SK-N-SH (cell line): ENCODE measurements around the gene ST6GALNAC1. TPM values are rescaled to one million over a fixed set of nuclear protein-coding genes. Genes with fewer than 3 reads are reported as not detected.

Experiments
- CTCF ChIA-PET: fragments of 300-600, 350-600 bp; formaldehyde crosslinking; extraction: SDS; loops from one replicate; lab custom pipeline; 2021; lab: Yijun Ruan, JAX
- POLR2A ChIA-PET: fragments of 350-600 bp; sonication (Branson Sonifier 250); formaldehyde crosslinking; extraction: SDS; loops from one replicate; lab custom pipeline; 2020; ENCODE audit warnings: antibody characterized with exemption, inconsistent platforms; lab: Yijun Ruan, JAX
- DNase-seq: peaks from one replicate; pipeline ENCODE4 v3.0.0; 2012
- H2AFZ ChIP-seq: fragments of 200-600 bp; sonication (generic); 2 replicates; pipeline ENCODE4 v1.8.1; 2016; ENCODE audit warnings: antibody characterized with exemption, mild to moderate bottlenecking, low read depth
- H3F3A ChIP-seq: fragments of 200-600 bp; sonication (generic); replicated peaks from 2 replicates; pipeline ENCODE3; 2016; ENCODE audit warnings: antibody characterized with exemption, mild to moderate bottlenecking; ENCODE audit not compliant: insufficient read depth
- H3K27ac ChIP-seq, 2 experiments: fragments of 200-500 bp in 1 of 2; fragments of 200-600 bp in 1 of 2; sonication (Bioruptor generic) in 1 of 2; sonication (generic), shearing (Covaris generic) in 1 of 2; 2 replicates each; pipeline versions ENCODE4 v1.5.1 to v1.6.1; 2014 to 2016; ENCODE audit warnings: low read depth in 2 of 2, inconsistent platforms in 1 of 2, low read length in 1 of 2, mild to moderate bottlenecking in 1 of 2, mixed read lengths in 1 of 2
- H3K27me3 ChIP-seq: fragments of 200-600 bp; sonication (generic), shearing (Covaris generic); 2 replicates; pipeline ENCODE4 v1.6.1; 2016; ENCODE audit warnings: mixed run types; ENCODE audit not compliant: insufficient read depth
- H3K36me3 ChIP-seq, 2 experiments: fragments of 200-500 bp in 1 of 2; fragments of 200-600 bp in 1 of 2; sonication (Bioruptor generic) in 1 of 2; sonication (generic) in 1 of 2; replicated peaks in 1 of 2; 2 replicates each; pipeline versions ENCODE3 to v1.5.1; 2014 to 2016; ENCODE audit warnings: low read length in 1 of 2, mild to moderate bottlenecking in 1 of 2; ENCODE audit not compliant: insufficient read depth in 2 of 2, control insufficient read depth in 1 of 2
- H3K4me1 ChIP-seq, 2 experiments: fragments of 200-500 bp in 1 of 2; fragments of 200-600 bp in 1 of 2; sonication (Bioruptor generic) in 1 of 2; sonication (generic), shearing (Covaris generic) in 1 of 2; 2 replicates each; pipeline versions ENCODE4 v1.5.1 to v1.6.1; 2014 to 2016; ENCODE audit warnings: low read depth in 1 of 2, low read length in 1 of 2, mixed run types in 1 of 2; ENCODE audit not compliant: insufficient read depth in 2 of 2, control insufficient read depth in 1 of 2
- H3K4me2 ChIP-seq: fragments of 200-600 bp; sonication (generic), shearing (Covaris generic); 2 replicates; pipeline ENCODE4 v1.6.1; 2017; ENCODE audit warnings: mixed run types
- H3K4me3 ChIP-seq, 2 experiments: fragments of 200-500 bp in 1 of 2; fragments of 200-600 bp in 1 of 2; sonication (Bioruptor generic) in 1 of 2; sonication (generic), shearing (Covaris generic) in 1 of 2; 2 replicates each; pipeline versions ENCODE4 v1.5.1 to v1.8.1; 2014 to 2016; ENCODE audit warnings: low read depth in 2 of 2, inconsistent platforms in 1 of 2, low read length in 1 of 2, mild to moderate bottlenecking in 1 of 2, mixed read lengths in 1 of 2, moderate library complexity in 1 of 2
- H3K79me2 ChIP-seq: fragments of 200-600 bp; sonication (generic); 2 replicates; pipeline ENCODE4 v1.8.1; 2017; ENCODE audit warnings: mild to moderate bottlenecking; ENCODE audit not compliant: insufficient read depth
- H3K9ac ChIP-seq: fragments of 200-600 bp; sonication (generic); 2 replicates; pipeline ENCODE4 v1.6.1; 2017; ENCODE audit warnings: mixed run types
- H3K9me2 ChIP-seq: fragments of 200-600 bp; sonication (generic); 2 replicates; pipeline ENCODE4 v1.6.1; 2017; ENCODE audit warnings: mixed run types
- H3K9me3 ChIP-seq: fragments of 200-600 bp; sonication (generic); 2 replicates; pipeline ENCODE4 v1.6.1; 2017; ENCODE audit warnings: mixed run types, mild to moderate bottlenecking, moderate library complexity
- H4K20me1 ChIP-seq: fragments of 200-600 bp; sonication (generic); 2 replicates; pipeline ENCODE4 v1.6.1; 2017; ENCODE audit warnings: mild to moderate bottlenecking, mixed run types; ENCODE audit not compliant: insufficient read depth
- ELF1 ChIP-seq: IDR thresholded peaks from 2 replicates; pipeline ENCODE4 v1.4.0; 2012
- FOSL2 ChIP-seq: IDR thresholded peaks from 2 replicates; pipeline ENCODE4 v1.4.0; 2012; ENCODE audit warnings: low read depth, mild to moderate bottlenecking, moderate library complexity, borderline replicate concordance
- FOXJ3 ChIP-seq: sonication (generic); formaldehyde crosslinking; IDR thresholded peaks from 2 replicates; pipeline ENCODE4 v1.5.1; 2020; ENCODE audit warnings: mild to moderate bottlenecking, missing genetic modification reagents
- GABPA ChIP-seq: IDR thresholded peaks from 2 replicates; pipeline ENCODE4 v1.4.0; 2012; ENCODE audit warnings: low read depth, mild to moderate bottlenecking
- JUND ChIP-seq: IDR thresholded peaks from 2 replicates; pipeline ENCODE4 v1.4.0; 2012
- MAX ChIP-seq: IDR thresholded peaks from 2 replicates; pipeline ENCODE4 v1.4.0; 2012; ENCODE audit warnings: low read depth
- NFIC ChIP-seq: IDR thresholded peaks from 2 replicates; pipeline ENCODE4 v1.4.0; 2012; ENCODE audit warnings: borderline replicate concordance
- PBX3 ChIP-seq: IDR thresholded peaks from 2 replicates; pipeline ENCODE4; 2012
- POLR2AphosphoS5 ChIP-seq: IDR thresholded peaks from 2 replicates; pipeline ENCODE4 v1.6.1; 2012; ENCODE audit warnings: low read depth, low read length
- RCOR1 ChIP-seq: fragments of 150-350 bp; IDR thresholded peaks from 2 replicates; pipeline ENCODE4 v1.6.1; 2017; ENCODE audit warnings: antibody characterized with exemption, low read length
- SIN3A ChIP-seq: IDR thresholded peaks from 2 replicates; pipeline ENCODE4 v1.6.1; 2012; ENCODE audit warnings: low read depth, mild to moderate bottlenecking, low read length, moderate library complexity, borderline replicate concordance
- TCF12 ChIP-seq: IDR thresholded peaks from 2 replicates; pipeline ENCODE4 v1.4.0; 2012
- TEAD4 ChIP-seq: IDR thresholded peaks from 2 replicates; pipeline ENCODE4 v1.4.0; 2012; ENCODE audit warnings: mild to moderate bottlenecking, borderline replicate concordance; ENCODE audit not compliant: insufficient read depth
- YY1 ChIP-seq: IDR thresholded peaks from 2 replicates; pipeline ENCODE4 v1.4.0; 2012; ENCODE audit warnings: low read depth, mild to moderate bottlenecking
- WGBS: methylation state at CpG from one replicate; pipeline ENCODE4 v1.1.6; 2017; ENCODE audit warnings: low lambda C conversion rate; 5-methylcytosine and 5-hydroxymethylcytosine counted together
- polyA plus RNA-seq, 3 experiments: library from polyadenylated mRNA; depleted of rRNA; stranded (reverse); fragments of >200 nt; gene quantifications; 2 replicates each; pipeline ENCODE4 v1.2.3, GENCODE V29; 2012
- TF ChIP-seq, protein P1 (sequence below): fragments of 150-350 bp; IDR thresholded peaks from 2 replicates; pipeline ENCODE4 v1.6.1; 2016; ENCODE audit warnings: mild to moderate bottlenecking, low read depth, low read length
- TF ChIP-seq, protein P2 (sequence below): fragments of 150-350 bp; IDR thresholded peaks from 2 replicates; pipeline ENCODE4 v1.6.1; 2017; ENCODE audit warnings: antibody characterized with exemption, low read length, low read depth, borderline replicate concordance

The ST6GALNAC1 gene
- polyA plus RNA-seq, 1 of the 3 experiments (the other 2 are of a cell fraction), result not detected

DNA sequence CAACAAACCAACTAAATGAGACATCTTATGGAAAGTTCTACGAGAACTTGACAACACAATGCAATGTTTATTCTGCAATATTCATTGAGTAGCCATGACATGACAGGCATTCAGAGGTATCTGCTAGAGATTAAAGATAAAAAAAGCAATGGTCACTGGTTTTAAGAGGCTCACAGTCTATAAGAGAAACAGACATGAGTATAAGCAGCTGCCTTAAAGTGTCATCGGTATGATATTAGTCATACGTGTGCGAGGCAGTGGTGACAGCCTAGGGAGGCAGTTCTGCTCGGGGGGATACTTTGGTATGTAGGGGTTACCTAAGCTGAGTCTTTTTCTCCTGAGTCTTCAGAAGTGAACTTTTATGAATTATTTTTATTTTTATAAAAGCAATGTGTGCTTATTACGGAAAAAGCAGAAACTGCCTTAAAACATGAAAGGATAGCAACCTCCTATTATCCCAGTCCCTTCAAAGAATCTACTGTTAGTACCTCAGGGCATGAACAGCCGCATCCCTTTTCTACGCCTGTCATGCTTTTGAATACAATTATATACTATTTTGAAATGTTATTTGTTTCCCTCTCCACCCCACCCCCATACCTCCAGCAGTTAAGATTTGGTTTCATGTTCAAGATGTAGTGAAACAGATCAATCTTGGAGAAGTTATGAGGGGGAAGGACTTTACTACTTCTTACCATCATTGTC is 7.7 kb downstream of the ST6GALNAC1 start (continued):
- peak; percentile 95 for TF ChIP-seq POLR2AphosphoS5

GRCh38 chr17:76635039-76635438 is 8.5 kb downstream of the ST6GALNAC1 start:
- no peaks in the 10 kb centered on the region for H3K9me2 ChIP-seq
- H4K20me1 ChIP-seq, result no peaks in the 10 kb centered on the region
- H3K4me3 ChIP-seq, result 0 out of 4 replicates have a peak overlapping the region, but pooled peaks of 1 of the 2 experiments have one; percentile 1
- H3K9me3 ChIP-seq, result no peaks in the 10 kb centered on the region
- WGBS, result 42% methylated on average over 5 of the region's 5 CpGs
- no peaks in the 10 kb centered on the region for H3K27me3 ChIP-seq
- peak overlapping the region; percentile 7; the same call in 1 of the 2 replicates for H2AFZ ChIP-seq
- no peaks in the 10 kb centered on the region for H3K36me3 ChIP-seq
- POLR2A ChIA-PET, result interaction anchor here (1.8 kb wide), 1 partner anchor 90 kb away, joined by 6 read pairs; no protein-coding TSS in a partner anchor
- H3F3A ChIP-seq, result peaks cover 17% of the 10 kb centered on the region
- peak; percentile 27; the same call in 1 of the 2 replicates for TF ChIP-seq POLR2AphosphoS5
- no peak for TF ChIP-seq YY1
- TF ChIP-seq MAX, result 0 out of 2 replicates have a peak, but pooled peaks have one; percentile 20
- peak; percentile 75; the same call in 1 of the 2 replicates for TF ChIP-seq FOSL2
- TF ChIP-seq, protein P1, sequence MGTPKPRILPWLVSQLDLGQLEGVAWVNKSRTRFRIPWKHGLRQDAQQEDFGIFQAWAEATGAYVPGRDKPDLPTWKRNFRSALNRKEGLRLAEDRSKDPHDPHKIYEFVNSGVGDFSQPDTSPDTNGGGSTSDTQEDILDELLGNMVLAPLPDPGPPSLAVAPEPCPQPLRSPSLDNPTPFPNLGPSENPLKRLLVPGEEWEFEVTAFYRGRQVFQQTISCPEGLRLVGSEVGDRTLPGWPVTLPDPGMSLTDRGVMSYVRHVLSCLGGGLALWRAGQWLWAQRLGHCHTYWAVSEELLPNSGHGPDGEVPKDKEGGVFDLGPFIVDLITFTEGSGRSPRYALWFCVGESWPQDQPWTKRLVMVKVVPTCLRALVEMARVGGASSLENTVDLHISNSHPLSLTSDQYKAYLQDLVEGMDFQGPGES, result no peak
- TF ChIP-seq PBX3, result peak; percentile 75
- peak; percentile 88 for TF ChIP-seq TCF12
- TF ChIP-seq NFIC, result 0 out of 2 replicates have a peak, but pooled peaks have one; percentile 17
- TF ChIP-seq, all 33 proteins: peak for 6
- Histone ChIP-seq H3K4me1 (peaks cover 12 to 14% of the 10 kb centered on the region in 2 experiments), H3K79me2 (no peaks in the 10 kb centered on the region), H3K9ac (peak overlapping the region; percentile 51; the same call in 1 of the 2 replicates), H3K27ac (peak overlapping the region; percentile 39 to 94; a peak in 3 of 4 replicates), H3K4me2 (peak overlapping the region; percentile 75)
- DNase-seq, result no peak
- CTCF ChIA-PET, result interaction anchor here (0.7 to 5.5 kb wide), 8 partner anchors 9 to 190 kb away, joined by 3 to 55 read pairs (median 4); partner anchors contain the start of gene ST6GALNAC1

GRCh38 chr17:76633628-76634328 is 9.8 kb downstream of the ST6GALNAC1 start:
- CTCF ChIA-PET, result interaction anchor here (1.2 to 5.5 kb wide), 6 partner anchors 10 to 188 kb away, joined by 3 to 55 read pairs (median 5); no protein-coding TSS in a partner anchor
- no peak overlapping the region for H3K27ac ChIP-seq
- no peaks in the 10 kb centered on the region for H3K36me3 ChIP-seq
- no peaks in the 10 kb centered on the region for H3K79me2 ChIP-seq
- peaks cover 10 to 14% of the 10 kb centered on the region in 2 experiments for H3K4me1 ChIP-seq
- H3K9me2 ChIP-seq, result no peaks in the 10 kb centered on the region
- no peak overlapping the region for H3K4me2 ChIP-seq
- H3K27me3 ChIP-seq, result no peaks in the 10 kb centered on the region
- no peak overlapping the region for H2AFZ ChIP-seq
- POLR2A ChIA-PET, result interaction anchor here (1.8 kb wide), 1 partner anchor 89 kb away, joined by 6 read pairs; no protein-coding TSS in a partner anchor
- H3K9ac ChIP-seq, result no peak overlapping the region
- H3K9me3 ChIP-seq, result no peaks in the 10 kb centered on the region
- no peaks in the 10 kb centered on the region for H4K20me1 ChIP-seq
- 90% methylated on average over 14 of the region's 14 CpGs for WGBS
- H3K4me3 ChIP-seq, result no peak overlapping the region
- peaks cover 17% of the 10 kb centered on the region for H3F3A ChIP-seq
- DNase-seq, result no peak
- no peak for TF ChIP-seq TEAD4
- no peak for TF ChIP-seq JUND
- no peak for TF ChIP-seq ELF1
- TF ChIP-seq, protein P2, sequence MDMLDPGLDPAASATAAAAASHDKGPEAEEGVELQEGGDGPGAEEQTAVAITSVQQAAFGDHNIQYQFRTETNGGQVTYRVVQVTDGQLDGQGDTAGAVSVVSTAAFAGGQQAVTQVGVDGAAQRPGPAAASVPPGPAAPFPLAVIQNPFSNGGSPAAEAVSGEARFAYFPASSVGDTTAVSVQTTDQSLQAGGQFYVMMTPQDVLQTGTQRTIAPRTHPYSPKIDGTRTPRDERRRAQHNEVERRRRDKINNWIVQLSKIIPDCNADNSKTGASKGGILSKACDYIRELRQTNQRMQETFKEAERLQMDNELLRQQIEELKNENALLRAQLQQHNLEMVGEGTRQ, result no peak
- TF ChIP-seq, protein P1, result no peak
- TF ChIP-seq RCOR1, result no peak
- TF ChIP-seq FOSL2, result no peak
- no peak for TF ChIP-seq SIN3A
- TF ChIP-seq FOXJ3 (CRISPR knock-in tag), result no peak
- TF ChIP-seq GABPA, result no peak
- TF ChIP-seq NFIC, result no peak
